SK-N-SH treated with all-trans-retinoic acid at 6 μM for 48 hours (cell line): ENCODE data around the gene SLC25A25.

Experiments used
- ATAC-seq: fragments of 200-7000 bp; cut with Tn5 transposase; 3 replicates; pipeline ENCODE4 v1.9.1; 2020; ENCODE audit warnings: mild to moderate bottlenecking, moderate library complexity
- ARNTL ChIP-seq: fragments of 450-650 bp; formaldehyde crosslinking; IDR thresholded peaks from 2 replicates; pipeline ENCODE4 v1.5.0; 2020; ENCODE audit warnings: low read depth, mild to moderate bottlenecking, moderate library complexity, borderline replicate concordance
- BACH2 ChIP-seq: fragments of 250-450 bp; sonication (Bioruptor Pico); IDR thresholded peaks from 2 replicates; pipeline ENCODE4 v1.9.0; 2021; ENCODE audit warnings: mild to moderate bottlenecking, borderline replicate concordance
- CREB5 ChIP-seq: fragments of 250-450 bp; sonication (Bioruptor Pico); IDR thresholded peaks from 2 replicates; pipeline ENCODE4 v1.5.1; 2020; ENCODE audit warnings: low read depth, mild to moderate bottlenecking, moderate library complexity
- CSRNP3 ChIP-seq: fragments of 250-450 bp; sonication (Bioruptor Pico); IDR thresholded peaks from 2 replicates; pipeline ENCODE4 v1.5.1; 2021; ENCODE audit warnings: mild to moderate bottlenecking, moderate library complexity
- ESRRG ChIP-seq: fragments of 250-450 bp; sonication (Bioruptor Pico); IDR thresholded peaks from 2 replicates; pipeline ENCODE4 v1.6.1; 2021; ENCODE audit warnings: mild to moderate bottlenecking
- GLIS3 ChIP-seq: fragments of 250-450 bp; sonication (Bioruptor Pico); IDR thresholded peaks from 2 replicates; pipeline ENCODE4 v1.5.0; 2020; ENCODE audit warnings: mild to moderate bottlenecking, moderate library complexity
- ISL1 ChIP-seq: fragments of 250-450 bp; sonication (Bioruptor Pico); IDR thresholded peaks from 2 replicates; pipeline ENCODE4 v2.1.2; 2022; ENCODE audit warnings: mild to moderate bottlenecking, moderate library complexity
- OSR1 ChIP-seq: fragments of 250-450 bp; sonication (Bioruptor Pico); IDR thresholded peaks from 2 replicates; pipeline ENCODE4 v1.8.0; 2022; ENCODE audit warnings: moderate library complexity, mild to moderate bottlenecking, inconsistent platforms
- POU6F1 ChIP-seq: fragments of 250-450 bp; sonication (Bioruptor Pico); IDR thresholded peaks from 2 replicates; pipeline ENCODE4 v1.8.0; 2021; ENCODE audit warnings: low read depth, mild to moderate bottlenecking, moderate library complexity, borderline replicate concordance
- PPARA ChIP-seq: fragments of 250-450 bp; sonication (Bioruptor Pico); IDR thresholded peaks from 2 replicates; pipeline ENCODE4 v1.5.0; 2020; ENCODE audit warnings: mild to moderate bottlenecking, borderline replicate concordance
- RARB ChIP-seq: fragments of 250-450 bp; sonication (Bioruptor Pico); IDR thresholded peaks from 2 replicates; pipeline ENCODE4 v1.8.0; 2021; ENCODE audit warnings: mild to moderate bottlenecking, moderate library complexity
- SNAI2 ChIP-seq: fragments of 250-450 bp; sonication (Bioruptor Pico); IDR thresholded peaks from 2 replicates; pipeline ENCODE4 v1.5.0; 2020; ENCODE audit warnings: mild to moderate bottlenecking, moderate library complexity
- TCF4 ChIP-seq: fragments of 250-450 bp; sonication (Bioruptor Pico); IDR thresholded peaks from 2 replicates; pipeline ENCODE4 v1.8.0; 2021; ENCODE audit warnings: mild to moderate bottlenecking, moderate library complexity, borderline replicate concordance
- TOX ChIP-seq: fragments of 250-450 bp; sonication (Bioruptor Pico); IDR thresholded peaks from 2 replicates; pipeline ENCODE4 v1.8.0; 2021; ENCODE audit warnings: mild to moderate bottlenecking, moderate library complexity, borderline replicate concordance
- TSHZ2 ChIP-seq: fragments of 250-450 bp; sonication (Bioruptor Pico); IDR thresholded peaks from 2 replicates; pipeline ENCODE4 v1.5.0; 2020; ENCODE audit warnings: mild to moderate bottlenecking, moderate library complexity
- ZC3H10 ChIP-seq: fragments of 250-450 bp; sonication (Bioruptor Pico); IDR thresholded peaks from 2 replicates; pipeline ENCODE4 v1.5.1; 2021; ENCODE audit warnings: mild to moderate bottlenecking, moderate library complexity
- ZFP3 ChIP-seq: fragments of 250-450 bp; sonication (Bioruptor Pico); IDR thresholded peaks from 2 replicates; pipeline ENCODE4 v1.5.0; 2020; ENCODE audit warnings: mild to moderate bottlenecking, moderate library complexity
- ZFP30 ChIP-seq: fragments of 450-650 bp; formaldehyde crosslinking; IDR thresholded peaks from 2 replicates; pipeline ENCODE4 v1.5.0; 2022; ENCODE audit warnings: mild to moderate bottlenecking, moderate library complexity
- ZNF565 ChIP-seq: fragments of 450-650 bp; formaldehyde crosslinking; conservative IDR thresholded peaks from 2 replicates; pipeline ENCODE4 v1.5.0; 2020; ENCODE audit warnings: low read depth, mild to moderate bottlenecking, moderate library complexity
- ZNF70 ChIP-seq: fragments of 450-650 bp; formaldehyde crosslinking; IDR thresholded peaks from 2 replicates; pipeline ENCODE4 v1.5.0; 2020; ENCODE audit warnings: mild to moderate bottlenecking, moderate library complexity
- ZNF8 ChIP-seq: fragments of 450-650 bp; formaldehyde crosslinking; IDR thresholded peaks from 2 replicates; pipeline ENCODE4 v1.5.0; 2020; ENCODE audit warnings: mild to moderate bottlenecking, moderate library complexity

SLC25A25 gene

GRCh38 chr9:128118971-128119665, 51.1 kb downstream of the SLC25A25 start:
- ATAC-seq = no peak; the same call in 2 of the 3 replicates
- TF ChIP-seq ESRRG (CRISPR knock-in tag) = no peak
- TF ChIP-seq RARB (CRISPR knock-in tag) = no peak
- TF ChIP-seq TCF4 (CRISPR knock-in tag) = no peak
- TF ChIP-seq GLIS3 (CRISPR knock-in tag) = no peak
- no peak for TF ChIP-seq ZC3H10 (CRISPR knock-in tag)
- no peak for TF ChIP-seq ZNF565 (CRISPR knock-in tag)
- TF ChIP-seq PPARA (CRISPR knock-in tag) = no peak
- TF ChIP-seq BACH2 (CRISPR knock-in tag) = no peak
- no peak for TF ChIP-seq SNAI2 (CRISPR knock-in tag)

GRCh38 chr9:128120061-128120740, 52.2 kb downstream of the SLC25A25 start:
- no peak for ATAC-seq
- TF ChIP-seq POU6F1 = no peak
- no peak for TF ChIP-seq ZFP30 (CRISPR knock-in tag)
- TF ChIP-seq CSRNP3 = no peak
- no peak for TF ChIP-seq ISL1 (CRISPR knock-in tag)
- TF ChIP-seq OSR1 (CRISPR knock-in tag) = no peak
- TF ChIP-seq BACH2 (CRISPR knock-in tag) = no peak
- no peak for TF ChIP-seq ZNF565 (CRISPR knock-in tag)
- no peak for TF ChIP-seq ZFP3 (CRISPR knock-in tag)
- TF ChIP-seq ARNTL (CRISPR knock-in tag) = no peak

GRCh38 chr9:128120741-128121465, 52.9 kb downstream of the SLC25A25 start:
- ATAC-seq = no peak
- no peak for TF ChIP-seq BACH2 (CRISPR knock-in tag)
- no peak for TF ChIP-seq CREB5
- no peak for TF ChIP-seq ZFP3 (CRISPR knock-in tag)
- no peak for TF ChIP-seq ZNF565 (CRISPR knock-in tag)
- no peak for TF ChIP-seq CSRNP3
- no peak for TF ChIP-seq ZNF8 (CRISPR knock-in tag)
- TF ChIP-seq SNAI2 (CRISPR knock-in tag) = no peak
- TF ChIP-seq ISL1 (CRISPR knock-in tag) = no peak
- TF ChIP-seq TOX = no peak
- TF ChIP-seq ARNTL (CRISPR knock-in tag) = no peak
- TF ChIP-seq OSR1 (CRISPR knock-in tag) = no peak

- ATAC-seq = no peak
- no peak for TF ChIP-seq TOX
- TF ChIP-seq ZFP3 (CRISPR knock-in tag) = no peak
- TF ChIP-seq CREB5 = no peak
- TF ChIP-seq TSHZ2 (CRISPR knock-in tag) = no peak
- TF ChIP-seq SNAI2 (CRISPR knock-in tag) = no peak
- TF ChIP-seq PPARA (CRISPR knock-in tag) = no peak
- no peak for TF ChIP-seq BACH2 (CRISPR knock-in tag)
- no peak for TF ChIP-seq ZNF8 (CRISPR knock-in tag)
- no peak for TF ChIP-seq ZNF70 (CRISPR knock-in tag)
- no peak for TF ChIP-seq ZFP30 (CRISPR knock-in tag)
- TF ChIP-seq TCF4 (CRISPR knock-in tag) = no peak
- TF ChIP-seq CSRNP3 = no peak
Observed at GRCh38 chr9:128121466-128121810, 53.4 kb downstream of the SLC25A25 start.
